Sigmoid colon (tissue), 4 donors: ENCODE results near the gene RCAN1.

Experiments used
- EP300 ChIP-seq, 4 donors: sonication (generic); formaldehyde crosslinking; IDR thresholded peaks; one replicate each; pipeline ENCODE4 v1.6.1; 2017; ENCODE audit warnings: antibody characterized with exemption in 4 of 4
- POLR2A ChIP-seq, 2 donors: fragments of 450-650 bp; IDR thresholded peaks; one replicate each; pipeline ENCODE4 v1.6.1; 2016; ENCODE audit warnings: antibody characterized with exemption in 2 of 2, mild to moderate bottlenecking in 2 of 2, moderate library complexity in 2 of 2
- POLR2AphosphoS5 ChIP-seq, 4 donors: sonication (generic); formaldehyde crosslinking; IDR thresholded peaks; one replicate each; pipeline ENCODE4 v1.6.1; 2017; ENCODE audit warnings: antibody characterized with exemption in 4 of 4
- TF ChIP-seq, protein P1 (sequence below), 4 experiments: fragments of 450-650 bp in 3 of 4; fragments of 200-600 bp in 1 of 4; IDR thresholded peaks; one replicate each; pipeline ENCODE4 v1.5.1; 2016 to 2019; ENCODE audit warnings: antibody characterized with exemption in 4 of 4, mild to moderate bottlenecking in 3 of 4, moderate library complexity in 2 of 4

GRCh38 chr21:34611528-34611927 lies 3.4 kb downstream of the RCAN1 start:
- TF ChIP-seq POLR2A (IDR thresholded peaks at IDR 0.05) (no peak), EP300 (IDR thresholded peaks at IDR 0.05) (no peak), POLR2AphosphoS5 (IDR thresholded peaks at IDR 0.05) (no peak)
- TF ChIP-seq, protein P1, sequence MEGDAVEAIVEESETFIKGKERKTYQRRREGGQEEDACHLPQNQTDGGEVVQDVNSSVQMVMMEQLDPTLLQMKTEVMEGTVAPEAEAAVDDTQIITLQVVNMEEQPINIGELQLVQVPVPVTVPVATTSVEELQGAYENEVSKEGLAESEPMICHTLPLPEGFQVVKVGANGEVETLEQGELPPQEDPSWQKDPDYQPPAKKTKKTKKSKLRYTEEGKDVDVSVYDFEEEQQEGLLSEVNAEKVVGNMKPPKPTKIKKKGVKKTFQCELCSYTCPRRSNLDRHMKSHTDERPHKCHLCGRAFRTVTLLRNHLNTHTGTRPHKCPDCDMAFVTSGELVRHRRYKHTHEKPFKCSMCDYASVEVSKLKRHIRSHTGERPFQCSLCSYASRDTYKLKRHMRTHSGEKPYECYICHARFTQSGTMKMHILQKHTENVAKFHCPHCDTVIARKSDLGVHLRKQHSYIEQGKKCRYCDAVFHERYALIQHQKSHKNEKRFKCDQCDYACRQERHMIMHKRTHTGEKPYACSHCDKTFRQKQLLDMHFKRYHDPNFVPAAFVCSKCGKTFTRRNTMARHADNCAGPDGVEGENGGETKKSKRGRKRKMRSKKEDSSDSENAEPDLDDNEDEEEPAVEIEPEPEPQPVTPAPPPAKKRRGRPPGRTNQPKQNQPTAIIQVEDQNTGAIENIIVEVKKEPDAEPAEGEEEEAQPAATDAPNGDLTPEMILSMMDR (IDR thresholded peaks at IDR 0.05): no peak
